ENCODE results near the gene SUMF1. TPM values are rescaled to one million over a fixed set of nuclear protein-coding genes. Genes with fewer than 3 reads are reported as not detected.

The SUMF1 gene
- total RNA-seq, 1 donor from 2014 or later, result 28.2 TPM

GRCh38 chr3:4409415-4409814 is 57.7 kb downstream of the SUMF1 start:
- no peaks in the 10 kb centered on the region for H3K9me3 ChIP-seq (ENCODE audit: control insufficient read depth in 3 of 3, low read length in 3 of 3)
- no peak overlapping the region for H3K27ac ChIP-seq (ENCODE audit: low read depth, low read length)
- no peaks in the 10 kb centered on the region for H3K4me1 ChIP-seq (ENCODE audit: control insufficient read depth in 3 of 3, insufficient read depth in 3 of 3, low read length in 3 of 3)
- peaks cover 4 to 13% (median 13%) of the 10 kb centered on the region in 3 donors for H3K36me3 ChIP-seq (ENCODE audit: control insufficient read depth in 3 of 3, insufficient read depth in 3 of 3, low read length in 3 of 3)
- no peak overlapping the region for H3K9ac ChIP-seq (ENCODE audit: low read depth in 1 of 3, low read length in 3 of 3)
- no peaks in the 10 kb centered on the region for H3K27me3 ChIP-seq (ENCODE audit: control insufficient read depth in 3 of 3, insufficient read depth in 3 of 3, low read length in 3 of 3)
- H3K4me3 ChIP-seq (ENCODE audit: low read length in 3 of 3), result no peak overlapping the region

GRCh38 chr3:4408958-4409357 is 58.1 kb downstream of the SUMF1 start:
- no peaks in the 10 kb centered on the region for H3K27me3 ChIP-seq (ENCODE audit: control insufficient read depth in 3 of 3, insufficient read depth in 3 of 3, low read length in 3 of 3)
- H3K4me1 ChIP-seq (ENCODE audit: control insufficient read depth in 3 of 3, insufficient read depth in 3 of 3, low read length in 3 of 3), result no peaks in the 10 kb centered on the region
- no peak overlapping the region for H3K4me3 ChIP-seq (ENCODE audit: low read length in 3 of 3)
- H3K9ac ChIP-seq (ENCODE audit: low read depth in 1 of 3, low read length in 3 of 3), result no peak overlapping the region
- no peaks in the 10 kb centered on the region for H3K9me3 ChIP-seq (ENCODE audit: control insufficient read depth in 3 of 3, low read length in 3 of 3)
- H3K27ac ChIP-seq (ENCODE audit: low read depth, low read length), result no peak overlapping the region
- H3K36me3 ChIP-seq (ENCODE audit: control insufficient read depth in 3 of 3, insufficient read depth in 3 of 3, low read length in 3 of 3), result peaks cover 4 to 13% (median 13%) of the 10 kb centered on the region in 3 donors

DNA sequence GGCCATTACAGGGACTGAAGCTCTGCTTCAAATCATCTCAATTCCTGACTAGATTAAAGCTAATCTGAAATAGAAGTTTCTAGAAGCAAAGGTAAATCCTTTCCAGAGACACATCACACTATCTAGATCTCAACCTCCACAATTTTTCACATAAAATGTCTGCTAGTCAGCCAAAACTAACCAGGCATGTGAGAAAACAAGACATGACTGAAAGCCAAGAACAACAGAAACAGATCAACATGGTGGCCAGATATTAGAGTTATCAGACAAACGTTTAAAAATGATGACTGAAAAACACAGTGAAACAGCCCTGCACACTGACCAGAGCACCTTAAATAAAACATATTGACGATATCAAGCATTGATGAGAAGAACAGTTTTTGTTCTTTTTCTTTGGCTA is 59.1 kb downstream of the SUMF1 start:
- Histone ChIP-seq H3K36me3 (ENCODE audit: control insufficient read depth in 3 of 3, insufficient read depth in 3 of 3, low read length in 3 of 3) (peaks cover 11 to 20% (median 16%) of the 10 kb centered on the region in 3 donors), H3K27me3 (ENCODE audit: control insufficient read depth in 3 of 3, insufficient read depth in 3 of 3, low read length in 3 of 3) (no peaks in the 10 kb centered on the region), H3K27ac (ENCODE audit: low read depth, low read length) (no peak overlapping the region), H3K4me1 (ENCODE audit: control insufficient read depth in 3 of 3, insufficient read depth in 3 of 3, low read length in 3 of 3) (no peaks in the 10 kb centered on the region), H3K9ac (ENCODE audit: low read depth in 1 of 3, low read length in 3 of 3) (no peak overlapping the region), H3K4me3 (ENCODE audit: low read length in 3 of 3) (no peak overlapping the region), H3K9me3 (ENCODE audit: control insufficient read depth in 3 of 3, low read length in 3 of 3) (no peaks in the 10 kb centered on the region)

GRCh38 chr3:4406746-4407568 is 60.1 kb downstream of the SUMF1 start:
- H3K9me3 ChIP-seq (ENCODE audit: control insufficient read depth in 3 of 3, low read length in 3 of 3), result no peaks in the 10 kb centered on the region
- peaks cover 11 to 20% (median 17%) of the 10 kb centered on the region in 3 donors for H3K36me3 ChIP-seq (ENCODE audit: control insufficient read depth in 3 of 3, insufficient read depth in 3 of 3, low read length in 3 of 3)
- no peak overlapping the region for H3K9ac ChIP-seq (ENCODE audit: low read depth in 1 of 3, low read length in 3 of 3)
- H3K27ac ChIP-seq (ENCODE audit: low read depth, low read length), result no peak overlapping the region
- H3K27me3 ChIP-seq (ENCODE audit: control insufficient read depth in 3 of 3, insufficient read depth in 3 of 3, low read length in 3 of 3), result no peaks in the 10 kb centered on the region
- H3K4me1 ChIP-seq (ENCODE audit: control insufficient read depth in 3 of 3, insufficient read depth in 3 of 3, low read length in 3 of 3), result no peaks in the 10 kb centered on the region
- H3K4me3 ChIP-seq (ENCODE audit: low read length in 3 of 3), result no peak overlapping the region

DNA sequence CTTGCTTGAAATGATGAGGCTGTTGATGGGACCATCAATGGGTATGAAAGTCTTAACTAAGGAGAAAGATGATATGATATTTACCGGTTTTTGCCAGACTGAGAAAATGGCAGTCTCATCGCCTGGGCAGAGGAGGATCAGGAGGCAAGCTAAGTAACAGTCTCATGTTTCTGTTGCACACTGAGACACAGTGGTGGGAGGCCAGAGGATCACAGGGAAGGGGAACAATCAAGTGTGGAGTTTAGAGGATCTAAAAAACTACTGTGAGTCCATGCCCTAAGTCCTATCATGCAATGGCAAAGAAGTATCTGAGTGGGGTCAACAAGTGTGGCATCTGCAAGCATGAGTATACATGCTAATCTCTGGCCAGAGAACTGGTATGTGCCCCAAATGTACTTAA is 62.2 kb downstream of the SUMF1 start:
- no peak overlapping the region for H3K4me3 ChIP-seq (ENCODE audit: low read length in 3 of 3)
- no peak overlapping the region for H3K9ac ChIP-seq (ENCODE audit: low read depth in 1 of 3, low read length in 3 of 3)
- peaks cover 7 to 11% (median 10%) of the 10 kb centered on the region in 3 donors for H3K36me3 ChIP-seq (ENCODE audit: control insufficient read depth in 3 of 3, insufficient read depth in 3 of 3, low read length in 3 of 3)
- no peaks in the 10 kb centered on the region for H3K27me3 ChIP-seq (ENCODE audit: control insufficient read depth in 3 of 3, insufficient read depth in 3 of 3, low read length in 3 of 3)
- H3K9me3 ChIP-seq (ENCODE audit: control insufficient read depth in 3 of 3, low read length in 3 of 3), result no peaks in the 10 kb centered on the region
- H3K27ac ChIP-seq (ENCODE audit: low read depth, low read length), result no peak overlapping the region
- H3K4me1 ChIP-seq (ENCODE audit: control insufficient read depth in 3 of 3, insufficient read depth in 3 of 3, low read length in 3 of 3), result no peaks in the 10 kb centered on the region

- Histone ChIP-seq H3K27ac (ENCODE audit: low read depth, low read length) (no peak overlapping the region), H3K36me3 (ENCODE audit: control insufficient read depth in 3 of 3, insufficient read depth in 3 of 3, low read length in 3 of 3) (peaks cover 7 to 11% (median 7%) of the 10 kb centered on the region in 3 donors), H3K4me1 (ENCODE audit: control insufficient read depth in 3 of 3, insufficient read depth in 3 of 3, low read length in 3 of 3) (no peaks in the 10 kb centered on the region), H3K9me3 (ENCODE audit: control insufficient read depth in 3 of 3, low read length in 3 of 3) (no peaks in the 10 kb centered on the region), H3K27me3 (ENCODE audit: control insufficient read depth in 3 of 3, insufficient read depth in 3 of 3, low read length in 3 of 3) (no peaks in the 10 kb centered on the region), H3K4me3 (ENCODE audit: low read length in 3 of 3) (no peak overlapping the region), H3K9ac (ENCODE audit: low read depth in 1 of 3, low read length in 3 of 3) (no peak overlapping the region)
Measured at GRCh38 chr3:4401441-4401840, 65.6 kb downstream of the SUMF1 start.

GRCh38 chr3:4399476-4399875 is 67.6 kb downstream of the SUMF1 start:
- H3K9me3 ChIP-seq (ENCODE audit: control insufficient read depth in 3 of 3, low read length in 3 of 3), result no peaks in the 10 kb centered on the region
- H3K36me3 ChIP-seq (ENCODE audit: control insufficient read depth in 3 of 3, insufficient read depth in 3 of 3, low read length in 3 of 3), result peaks cover 7 to 11% (median 7%) of the 10 kb centered on the region in 3 donors
- H3K4me3 ChIP-seq (ENCODE audit: low read length in 3 of 3), result no peak overlapping the region
- H3K9ac ChIP-seq (ENCODE audit: low read depth in 1 of 3, low read length in 3 of 3), result no peak overlapping the region
- H3K27ac ChIP-seq (ENCODE audit: low read depth, low read length), result no peak overlapping the region
- no peaks in the 10 kb centered on the region for H3K4me1 ChIP-seq (ENCODE audit: control insufficient read depth in 3 of 3, insufficient read depth in 3 of 3, low read length in 3 of 3)
- no peaks in the 10 kb centered on the region for H3K27me3 ChIP-seq (ENCODE audit: control insufficient read depth in 3 of 3, insufficient read depth in 3 of 3, low read length in 3 of 3)

GRCh38 chr3:4398941-4399245 is 68.2 kb downstream of the SUMF1 start:
- H3K4me3 ChIP-seq (ENCODE audit: low read length in 3 of 3), result no peak overlapping the region
- no peaks in the 10 kb centered on the region for H3K27me3 ChIP-seq (ENCODE audit: control insufficient read depth in 3 of 3, insufficient read depth in 3 of 3, low read length in 3 of 3)
- H3K9ac ChIP-seq (ENCODE audit: low read depth in 1 of 3, low read length in 3 of 3), result no peak overlapping the region
- H3K36me3 ChIP-seq (ENCODE audit: control insufficient read depth in 3 of 3, insufficient read depth in 3 of 3, low read length in 3 of 3), result peaks cover 7 to 11% (median 7%) of the 10 kb centered on the region in 3 donors
- no peaks in the 10 kb centered on the region for H3K4me1 ChIP-seq (ENCODE audit: control insufficient read depth in 3 of 3, insufficient read depth in 3 of 3, low read length in 3 of 3)
- no peak overlapping the region for H3K27ac ChIP-seq (ENCODE audit: low read depth, low read length)
- no peaks in the 10 kb centered on the region for H3K9me3 ChIP-seq (ENCODE audit: control insufficient read depth in 3 of 3, low read length in 3 of 3)

DNA sequence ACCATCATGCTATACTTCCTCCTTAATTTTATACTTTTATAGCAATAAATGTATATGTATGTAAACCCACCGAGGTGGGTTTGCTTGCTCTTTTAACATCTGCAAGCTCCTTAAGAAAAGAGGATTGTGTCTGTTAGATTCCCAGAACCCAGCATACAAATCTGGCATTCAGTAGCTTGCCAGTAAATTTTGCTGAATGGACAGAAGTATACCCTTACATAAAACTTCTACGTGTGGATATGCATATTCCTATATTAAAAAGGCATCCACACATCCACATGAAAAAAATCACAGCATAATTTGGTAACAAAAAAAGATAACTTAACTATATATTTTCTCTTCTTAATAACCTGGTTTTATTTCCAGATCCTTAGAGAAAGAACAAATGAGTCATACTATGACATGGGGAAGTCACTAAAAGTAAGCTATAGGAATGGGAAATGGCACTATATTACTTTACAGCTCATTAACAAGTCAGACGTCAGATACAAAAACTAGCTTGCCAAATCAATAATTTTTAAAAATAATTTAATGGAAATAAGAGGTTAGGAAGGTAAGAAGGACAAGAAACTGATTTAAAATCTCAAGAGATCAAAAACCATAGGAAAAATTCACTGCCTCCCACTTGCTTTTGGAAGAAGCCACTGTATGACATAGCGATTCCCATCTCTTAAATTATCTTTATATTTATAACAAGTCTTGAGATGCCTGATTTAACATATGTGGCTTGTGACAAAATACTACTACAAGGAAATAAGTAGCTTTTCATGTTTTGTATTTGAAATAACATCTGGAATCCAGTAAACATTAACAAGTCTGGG is 68.7 kb downstream of the SUMF1 start:
- Histone ChIP-seq H3K4me3 (ENCODE audit: low read length in 3 of 3) (no peak overlapping the region), H3K36me3 (ENCODE audit: control insufficient read depth in 3 of 3, insufficient read depth in 3 of 3, low read length in 3 of 3) (peaks cover 1 to 10% (median 2%) of the 10 kb centered on the region in 3 donors), H3K4me1 (ENCODE audit: control insufficient read depth in 3 of 3, insufficient read depth in 3 of 3, low read length in 3 of 3) (no peaks in the 10 kb centered on the region), H3K9me3 (ENCODE audit: control insufficient read depth in 3 of 3, low read length in 3 of 3) (no peaks in the 10 kb centered on the region), H3K27ac (ENCODE audit: low read depth, low read length) (no peak overlapping the region), H3K27me3 (ENCODE audit: control insufficient read depth in 3 of 3, insufficient read depth in 3 of 3, low read length in 3 of 3) (no peaks in the 10 kb centered on the region), H3K9ac (ENCODE audit: low read depth in 1 of 3, low read length in 3 of 3) (no peak overlapping the region)

GRCh38 chr3:4397466-4397865 is 69.6 kb downstream of the SUMF1 start:
- Histone ChIP-seq H3K27ac (ENCODE audit: low read depth, low read length) (no peak overlapping the region), H3K27me3 (ENCODE audit: control insufficient read depth in 3 of 3, insufficient read depth in 3 of 3, low read length in 3 of 3) (no peaks in the 10 kb centered on the region), H3K36me3 (ENCODE audit: control insufficient read depth in 3 of 3, insufficient read depth in 3 of 3, low read length in 3 of 3) (peaks cover 0 to 5% (median 0%) of the 10 kb centered on the region in 3 donors), H3K4me3 (ENCODE audit: low read length in 3 of 3) (no peak overlapping the region), H3K9me3 (ENCODE audit: control insufficient read depth in 3 of 3, low read length in 3 of 3) (no peaks in the 10 kb centered on the region), H3K4me1 (ENCODE audit: control insufficient read depth in 3 of 3, insufficient read depth in 3 of 3, low read length in 3 of 3) (no peaks in the 10 kb centered on the region), H3K9ac (ENCODE audit: low read depth in 1 of 3, low read length in 3 of 3) (no peak overlapping the region)
